DND-41 (cell line): ENCODE data around the gene ZMYND11.

Source experiments
- EZH2 ChIP-seq: IDR thresholded peaks from 3 replicates; pipeline ENCODE4 v1.6.1; 2012; ENCODE audit warnings: borderline replicate concordance, low read depth, mild to moderate bottlenecking, moderate library complexity, low read length, inconsistent platforms; ENCODE audit not compliant: severe bottlenecking
- TF ChIP-seq, protein P1 (sequence below): IDR thresholded peaks from 2 replicates; pipeline ENCODE4 v1.5.1; 2012; ENCODE audit warnings: borderline replicate concordance, low read length, moderate library complexity, mild to moderate bottlenecking; ENCODE audit not compliant: poor library complexity, severe bottlenecking; ENCODE audit errors: extremely low read depth

DNA sequence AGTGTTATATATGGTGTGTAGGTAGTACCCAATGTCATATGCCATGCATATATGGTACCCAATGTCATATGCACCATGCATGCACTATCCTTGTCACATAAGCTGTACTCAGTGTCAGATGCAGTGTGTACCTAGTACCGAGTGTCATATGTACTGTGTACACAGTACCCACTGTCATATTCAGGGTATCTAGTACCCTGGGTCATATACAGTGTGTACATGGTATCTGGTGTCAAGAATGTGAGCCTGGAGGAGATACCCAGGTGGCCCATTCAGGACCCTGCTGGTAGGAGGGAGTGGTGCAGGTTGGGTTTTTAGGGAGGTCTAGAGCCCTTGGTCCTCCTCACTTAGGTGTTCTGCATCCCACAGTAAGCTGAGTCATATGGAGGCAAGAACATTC lies 1.8 kb downstream of the ZMYND11 start:
- TF ChIP-seq, protein P1, sequence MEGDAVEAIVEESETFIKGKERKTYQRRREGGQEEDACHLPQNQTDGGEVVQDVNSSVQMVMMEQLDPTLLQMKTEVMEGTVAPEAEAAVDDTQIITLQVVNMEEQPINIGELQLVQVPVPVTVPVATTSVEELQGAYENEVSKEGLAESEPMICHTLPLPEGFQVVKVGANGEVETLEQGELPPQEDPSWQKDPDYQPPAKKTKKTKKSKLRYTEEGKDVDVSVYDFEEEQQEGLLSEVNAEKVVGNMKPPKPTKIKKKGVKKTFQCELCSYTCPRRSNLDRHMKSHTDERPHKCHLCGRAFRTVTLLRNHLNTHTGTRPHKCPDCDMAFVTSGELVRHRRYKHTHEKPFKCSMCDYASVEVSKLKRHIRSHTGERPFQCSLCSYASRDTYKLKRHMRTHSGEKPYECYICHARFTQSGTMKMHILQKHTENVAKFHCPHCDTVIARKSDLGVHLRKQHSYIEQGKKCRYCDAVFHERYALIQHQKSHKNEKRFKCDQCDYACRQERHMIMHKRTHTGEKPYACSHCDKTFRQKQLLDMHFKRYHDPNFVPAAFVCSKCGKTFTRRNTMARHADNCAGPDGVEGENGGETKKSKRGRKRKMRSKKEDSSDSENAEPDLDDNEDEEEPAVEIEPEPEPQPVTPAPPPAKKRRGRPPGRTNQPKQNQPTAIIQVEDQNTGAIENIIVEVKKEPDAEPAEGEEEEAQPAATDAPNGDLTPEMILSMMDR: peak; percentile 62
- no peak for TF ChIP-seq EZH2
